Subcutaneous abdominal adipose tissue (tissue), 5 donors: ENCODE results near the gene SUPT3H.

Source experiments
- H3K27ac ChIP-seq: one replicate; pipeline ENCODE4 v1.7.0; 2013; ENCODE audit warnings: low read depth, mild to moderate bottlenecking, inconsistent platforms, low read length, moderate library complexity
- H3K27me3 ChIP-seq, 5 donors: one replicate each; pipeline ENCODE4 v1.7.0; 2013; ENCODE audit warnings: low read length in 5 of 5, inconsistent platforms in 1 of 5; ENCODE audit not compliant: control insufficient read depth in 5 of 5, insufficient read depth in 4 of 5
- H3K36me3 ChIP-seq, 5 donors: one replicate each; pipeline ENCODE4 v1.7.0; 2013; ENCODE audit warnings: low read length in 5 of 5; ENCODE audit not compliant: control insufficient read depth in 5 of 5, insufficient read depth in 5 of 5
- H3K4me1 ChIP-seq, 5 donors: one replicate each; pipeline ENCODE4 v1.7.0; 2013; ENCODE audit warnings: low read length in 5 of 5, mild to moderate bottlenecking in 3 of 5, moderate library complexity in 1 of 5; ENCODE audit not compliant: control insufficient read depth in 5 of 5, insufficient read depth in 5 of 5
- H3K4me3 ChIP-seq, 5 donors: one replicate each; pipeline ENCODE4 v1.7.0; 2013; ENCODE audit warnings: low read length in 5 of 5, low read depth in 1 of 5
- H3K9ac ChIP-seq, 5 donors: one replicate each; pipeline ENCODE4 v1.7.0; 2013; ENCODE audit warnings: low read length in 5 of 5, mild to moderate bottlenecking in 4 of 5, moderate library complexity in 3 of 5
- H3K9me3 ChIP-seq, 5 donors: one replicate each; pipeline ENCODE4 v1.7.0; 2013; ENCODE audit warnings: low read length in 5 of 5; ENCODE audit not compliant: control insufficient read depth in 5 of 5
- donor health status: healthy.
- donor health status: healthy.
- donor health status: healthy.
- donor health status: healthy.
- donor health status: healthy.

Gene SUPT3H

DNA sequence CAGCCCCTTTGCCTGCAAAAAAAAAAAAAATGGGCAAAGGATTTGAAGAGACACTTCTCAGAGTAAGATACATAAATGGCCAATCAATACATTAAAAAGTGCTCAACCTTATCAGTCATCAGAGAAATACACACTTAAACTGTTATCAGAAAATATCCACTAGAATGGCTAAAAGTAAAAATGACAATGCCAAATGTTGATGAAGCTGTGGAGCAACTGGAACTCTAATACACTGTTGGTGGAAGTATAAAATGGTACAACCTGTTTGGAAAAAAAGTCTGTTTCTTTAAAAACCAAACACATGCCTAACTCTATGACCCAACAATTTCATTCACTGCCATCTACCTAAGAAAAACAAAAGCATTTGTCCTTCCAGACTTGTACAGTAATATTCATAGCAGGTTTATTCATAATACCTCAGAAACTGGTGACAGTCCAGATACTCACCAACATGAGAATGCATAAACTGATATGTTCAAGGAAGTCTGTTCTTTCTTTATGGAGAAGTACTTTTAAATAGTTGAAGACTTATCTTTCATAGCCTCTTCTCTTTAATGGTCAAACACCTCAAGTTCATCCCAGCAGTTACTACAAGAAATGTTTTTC lies 428.0 kb downstream of the SUPT3H start:
- H3K27ac ChIP-seq = no peak overlapping the region
- peaks cover 5 to 27% (median 15%) of the 10 kb centered on the region in 5 donors for H3K9me3 ChIP-seq
- H3K27me3 ChIP-seq = no peaks in the 10 kb centered on the region
- no peak overlapping the region for H3K9ac ChIP-seq
- no peaks in the 10 kb centered on the region for H3K4me1 ChIP-seq
- no peak overlapping the region for H3K4me3 ChIP-seq
- peaks cover 0 to 15% (median 0%) of the 10 kb centered on the region in 5 donors for H3K36me3 ChIP-seq

GRCh38 chr6:44943541-44943940 lies 434.2 kb downstream of the SUPT3H start:
- Histone ChIP-seq H3K36me3 (peaks cover 0 to 3% (median 0%) of the 10 kb centered on the region in 5 donors), H3K4me3 (no peak overlapping the region), H3K9ac (no peak overlapping the region), H3K27me3 (no peaks in the 10 kb centered on the region), H3K4me1 (no peaks in the 10 kb centered on the region), H3K9me3 (peaks cover 0 to 15% (median 4%) of the 10 kb centered on the region in 5 donors), H3K27ac (no peak overlapping the region)

GRCh38 chr6:44942798-44943197 lies 434.9 kb downstream of the SUPT3H start:
- H3K4me1 ChIP-seq = no peaks in the 10 kb centered on the region
- H3K9ac ChIP-seq = no peak overlapping the region
- H3K9me3 ChIP-seq = peaks cover 0 to 15% (median 4%) of the 10 kb centered on the region in 5 donors
- no peaks in the 10 kb centered on the region for H3K27me3 ChIP-seq
- H3K27ac ChIP-seq = no peak overlapping the region
- H3K4me3 ChIP-seq = no peak overlapping the region
- H3K36me3 ChIP-seq = peaks cover 0 to 3% (median 0%) of the 10 kb centered on the region in 5 donors

DNA sequence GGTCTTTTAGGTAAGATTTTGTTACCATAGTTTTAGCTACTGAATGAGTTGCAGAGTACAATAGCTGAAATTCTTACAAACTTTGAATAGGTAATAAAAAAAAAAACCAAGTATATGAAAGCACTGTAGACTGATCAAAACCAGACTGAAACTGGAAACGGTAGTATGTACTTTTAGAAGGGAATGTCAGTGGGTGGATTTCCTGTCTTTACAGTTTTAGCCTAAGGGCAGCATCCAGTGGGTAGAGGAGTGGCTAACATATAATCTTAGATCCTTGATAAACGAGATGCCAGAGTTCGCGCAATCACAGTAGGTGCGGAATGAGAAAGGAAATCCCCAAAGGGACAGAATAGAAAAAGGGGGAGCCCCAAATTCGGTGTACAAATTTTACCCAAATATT lies 435.5 kb downstream of the SUPT3H start:
- no peaks in the 10 kb centered on the region for H3K27me3 ChIP-seq
- H3K27ac ChIP-seq = no peak overlapping the region
- no peak overlapping the region for H3K9ac ChIP-seq
- H3K36me3 ChIP-seq = peaks cover 0 to 3% (median 0%) of the 10 kb centered on the region in 5 donors
- H3K4me3 ChIP-seq = no peak overlapping the region
- no peaks in the 10 kb centered on the region for H3K4me1 ChIP-seq
- peaks cover 0 to 15% (median 4%) of the 10 kb centered on the region in 5 donors for H3K9me3 ChIP-seq

GRCh38 chr6:44940367-44940766 lies 437.4 kb downstream of the SUPT3H start:
- H3K9ac ChIP-seq = no peak overlapping the region

DNA sequence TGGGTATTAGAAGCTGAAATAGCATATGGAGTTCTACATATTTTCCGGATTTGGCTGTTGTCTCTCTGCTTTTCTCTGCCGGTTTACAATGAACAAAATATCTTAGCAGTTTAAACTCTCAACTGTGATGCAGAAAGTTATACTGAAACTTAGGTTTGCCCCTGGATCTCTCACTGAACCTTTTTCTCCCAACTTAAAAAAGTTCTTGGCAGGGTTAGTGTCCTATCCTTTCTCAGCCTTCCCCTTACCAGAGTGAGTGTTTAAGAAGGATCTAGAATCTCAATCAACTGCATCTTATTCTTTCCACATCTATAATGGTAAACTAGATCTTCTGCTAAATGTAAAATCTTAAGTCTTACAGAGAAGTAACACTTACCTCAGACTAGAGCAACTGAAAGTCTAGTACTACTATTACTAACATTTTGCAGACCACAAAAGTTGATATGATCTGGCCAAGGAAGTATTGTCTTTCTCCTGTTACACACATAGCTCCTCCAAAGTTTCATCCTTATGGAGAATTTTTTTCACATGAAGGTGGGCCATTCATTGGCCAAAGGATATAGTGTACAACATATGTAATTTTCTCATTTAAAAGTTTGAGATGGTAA lies 441.9 kb downstream of the SUPT3H start:
- Histone ChIP-seq H3K4me3 (no peak overlapping the region), H3K9ac (no peak overlapping the region), H3K36me3 (peaks cover 0 to 3% (median 0%) of the 10 kb centered on the region in 5 donors), H3K4me1 (no peaks in the 10 kb centered on the region), H3K27me3 (no peaks in the 10 kb centered on the region), H3K27ac (no peak overlapping the region), H3K9me3 (no peaks in the 10 kb centered on the region)

More at GRCh38 chr6:44940367-44940766, 437.4 kb downstream of the SUPT3H start:
- peaks cover 0 to 3% (median 0%) of the 10 kb centered on the region in 5 donors for H3K36me3 ChIP-seq
- peaks cover 0 to 2% (median 0%) of the 10 kb centered on the region in 5 donors for H3K9me3 ChIP-seq
- H3K27me3 ChIP-seq = no peaks in the 10 kb centered on the region
- H3K4me3 ChIP-seq = no peak overlapping the region
- no peaks in the 10 kb centered on the region for H3K4me1 ChIP-seq
- H3K27ac ChIP-seq = no peak overlapping the region

- H3K4me3 ChIP-seq = no peak overlapping the region
- H3K27me3 ChIP-seq = no peaks in the 10 kb centered on the region
- H3K9ac ChIP-seq = no peak overlapping the region
- no peaks in the 10 kb centered on the region for H3K4me1 ChIP-seq
- no peaks in the 10 kb centered on the region for H3K36me3 ChIP-seq
- H3K27ac ChIP-seq = no peak overlapping the region
- H3K9me3 ChIP-seq = no peaks in the 10 kb centered on the region
These were observed 444.6 kb downstream of the SUPT3H start for GRCh38 chr6:44933108-44933507.

- no peak overlapping the region for H3K4me3 ChIP-seq
- no peaks in the 10 kb centered on the region for H3K36me3 ChIP-seq
- H3K27me3 ChIP-seq = no peaks in the 10 kb centered on the region
- H3K27ac ChIP-seq = no peak overlapping the region
- H3K4me1 ChIP-seq = no peaks in the 10 kb centered on the region
- no peaks in the 10 kb centered on the region for H3K9me3 ChIP-seq
- H3K9ac ChIP-seq = no peak overlapping the region
These were observed 445.1 kb downstream of the SUPT3H start for GRCh38 chr6:44932651-44933091.

DNA sequence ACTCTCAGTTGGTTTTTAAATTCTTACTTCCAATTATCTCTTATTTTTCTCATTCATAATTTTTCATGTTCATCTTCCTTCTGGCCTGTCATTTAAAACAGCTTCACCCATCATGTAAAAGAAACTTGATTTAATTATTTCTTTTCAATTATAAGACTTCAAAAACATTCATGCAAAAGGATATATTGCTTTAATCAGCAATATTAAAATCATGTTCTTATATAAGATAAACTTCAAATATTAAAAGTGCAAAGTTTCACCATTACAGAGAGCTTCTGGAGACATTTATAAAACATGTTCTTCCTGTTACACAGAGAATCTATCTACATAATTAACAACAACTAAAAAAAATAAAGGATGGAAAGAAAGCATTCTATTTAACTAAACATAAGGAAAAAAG lies 446.3 kb downstream of the SUPT3H start:
- Histone ChIP-seq H3K36me3 (no peaks in the 10 kb centered on the region), H3K9ac (no peak overlapping the region), H3K27me3 (no peaks in the 10 kb centered on the region), H3K27ac (no peak overlapping the region), H3K9me3 (no peaks in the 10 kb centered on the region), H3K4me1 (no peaks in the 10 kb centered on the region), H3K4me3 (no peak overlapping the region)

DNA sequence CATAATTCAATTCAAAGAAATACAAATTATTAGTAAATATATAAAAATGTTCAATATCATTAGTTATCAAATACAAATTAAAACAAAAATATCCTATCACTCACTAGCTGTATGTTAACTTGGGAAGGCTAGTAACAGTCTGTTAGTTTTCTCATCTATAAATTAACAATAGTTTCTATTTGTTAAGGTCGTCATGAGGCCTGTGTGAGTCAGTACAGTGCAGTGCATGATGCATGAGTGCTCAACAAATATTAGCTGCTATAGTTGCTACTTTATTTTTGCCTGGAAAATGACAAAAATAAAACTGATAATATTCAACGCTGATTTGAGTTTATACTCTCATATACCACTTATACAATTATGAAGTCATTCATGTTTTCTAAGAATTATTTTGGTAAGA lies 451.2 kb downstream of the SUPT3H start:
- Histone ChIP-seq H3K9ac (no peak overlapping the region), H3K36me3 (no peaks in the 10 kb centered on the region), H3K9me3 (no peaks in the 10 kb centered on the region), H3K4me1 (no peaks in the 10 kb centered on the region), H3K27me3 (no peaks in the 10 kb centered on the region), H3K4me3 (no peak overlapping the region), H3K27ac (no peak overlapping the region)
